T-cell (primary cell): ENCODE measurements around the gene TCERG1. TPM values are rescaled to one million over a fixed set of nuclear protein-coding genes. Genes with fewer than 3 reads are reported as not detected.
A peak's percentile ranks its signal among the peaks of the same experiment; 100 is the strongest.

Experiments
- ATAC-seq, 4 experiments: fragments of 200-7000 bp in 3 of 4; fragments of 150-1000 bp in 1 of 4; cut with Tn5 transposase; replicated peaks in 1 of 4; 1 replicate in 3 of 4; 2 replicates in 1 of 4; pipeline ENCODE4 v1.10.0; 2021; ENCODE audit warnings: moderate library complexity in 3 of 4, mild to moderate bottlenecking in 2 of 4, moderate number of reproducible peaks in 1 of 4
- CTCF ChIA-PET, 2 donors: fragments of 300-600 bp; sonication (Branson Sonifier 250); formaldehyde crosslinking; loops; one replicate each; lab custom pipeline; 2022; ENCODE audit warnings: antibody characterized with exemption in 2 of 2; lab: Charles Lee
- POLR2A ChIA-PET, 2 donors: fragments of 300-600 bp; sonication (Branson Sonifier 250); formaldehyde crosslinking; loops; one replicate each; lab custom pipeline; 2022; ENCODE audit warnings: antibody characterized with exemption in 2 of 2; lab: Charles Lee
- DNase-seq, 35 experiments: peaks; one replicate each; pipeline versions ENCODE4 v3.0.0 to v3.0.0-alpha.2; 2013 to 2023
- H3K27ac ChIP-seq: one replicate; pipeline ENCODE4 v1.5.1; 2013; ENCODE audit warnings: low read length
- H3K27me3 ChIP-seq, 2 experiments: replicated peaks in 1 of 2; 1 replicate in 1 of 2; 2 replicates in 1 of 2; pipeline versions ENCODE4 v1.6.1 to v1.7.0; 2013; ENCODE audit warnings: low read length in 1 of 2, mixed read lengths in 1 of 2; ENCODE audit not compliant: control insufficient read depth in 2 of 2, insufficient read depth in 2 of 2; ENCODE audit errors: extremely low read depth in 1 of 2
- H3K36me3 ChIP-seq, 2 donors: 1 replicate in 1 of 2; 2 replicates in 1 of 2; pipeline versions ENCODE4 v1.6.1 to v1.7.0; 2013; ENCODE audit warnings: low read length in 1 of 2; ENCODE audit not compliant: control insufficient read depth in 2 of 2, insufficient read depth in 1 of 2; ENCODE audit errors: extremely low read depth in 1 of 2
- H3K4me1 ChIP-seq, 2 experiments: 1 replicate in 1 of 2; 2 replicates in 1 of 2; pipeline versions ENCODE4 v1.6.1 to v1.7.0; 2013; ENCODE audit warnings: low read length in 2 of 2, mixed read lengths in 1 of 2; ENCODE audit not compliant: insufficient read depth in 2 of 2, control insufficient read depth in 1 of 2; ENCODE audit errors: extremely low read depth in 1 of 2
- H3K4me3 ChIP-seq, 2 donors: 1 replicate in 1 of 2; 2 replicates in 1 of 2; pipeline versions ENCODE4 v1.5.1 to v1.7.0; 2013; ENCODE audit warnings: mild to moderate bottlenecking in 2 of 2, low read length in 1 of 2, moderate library complexity in 1 of 2; ENCODE audit not compliant: control insufficient read depth in 1 of 2; ENCODE audit errors: extremely low read depth in 1 of 2
- H3K9me3 ChIP-seq: 2 replicates; pipeline ENCODE4 v1.7.0; 2013
- H3K27ac Mint-ChIP-seq, 2 donors: one replicate each; pipeline ENCODE4 v1.8.0; 2020 to 2021; ENCODE audit warnings: mild to moderate bottlenecking in 2 of 2, mixed read lengths in 2 of 2
- H3K27me3 Mint-ChIP-seq, 2 donors: one replicate each; pipeline ENCODE4 v1.8.0; 2021 to 2022; ENCODE audit warnings: mixed read lengths in 2 of 2
- H3K36me3 Mint-ChIP-seq: one replicate; pipeline ENCODE4 v1.8.0; 2021; ENCODE audit warnings: mixed read lengths
- H3K4me1 Mint-ChIP-seq, 3 donors: one replicate each; pipeline ENCODE4 v1.8.0; 2020 to 2022; ENCODE audit warnings: mixed read lengths in 3 of 3, mild to moderate bottlenecking in 1 of 3
- H3K4me3 Mint-ChIP-seq, 3 donors: one replicate each; pipeline ENCODE4 v1.8.0; 2020 to 2022; ENCODE audit warnings: mild to moderate bottlenecking in 3 of 3, mixed read lengths in 3 of 3, moderate library complexity in 3 of 3
- H3K9me3 Mint-ChIP-seq, 3 donors: one replicate each; pipeline ENCODE4 v1.8.0; 2020 to 2022; ENCODE audit warnings: mixed read lengths in 3 of 3
- WGBS: methylation state at CpG from one replicate; pipeline ENCODE4 v1.1.5; 2013; ENCODE audit warnings: missing lambda C conversion rate; ENCODE audit not compliant: insufficient coverage; 5-methylcytosine and 5-hydroxymethylcytosine counted together
- total RNA-seq, 35 experiments: library from RNA in 6 of 35; stranded (reverse) in 6 of 35; fragments of 120-200 nt in 1 of 35; gene quantifications; one replicate each; pipeline versions ENCODE4 v1.2.1 to v1.2.4 and lab custom pipeline; 2013 to 2026

The TCERG1 gene
- total RNA-seq, 5 donors from 2014 or later (not counting 1 experiment from before 2014, with no cell fraction given): 67.4 to 113 (median 75.1) TPM

DNA sequence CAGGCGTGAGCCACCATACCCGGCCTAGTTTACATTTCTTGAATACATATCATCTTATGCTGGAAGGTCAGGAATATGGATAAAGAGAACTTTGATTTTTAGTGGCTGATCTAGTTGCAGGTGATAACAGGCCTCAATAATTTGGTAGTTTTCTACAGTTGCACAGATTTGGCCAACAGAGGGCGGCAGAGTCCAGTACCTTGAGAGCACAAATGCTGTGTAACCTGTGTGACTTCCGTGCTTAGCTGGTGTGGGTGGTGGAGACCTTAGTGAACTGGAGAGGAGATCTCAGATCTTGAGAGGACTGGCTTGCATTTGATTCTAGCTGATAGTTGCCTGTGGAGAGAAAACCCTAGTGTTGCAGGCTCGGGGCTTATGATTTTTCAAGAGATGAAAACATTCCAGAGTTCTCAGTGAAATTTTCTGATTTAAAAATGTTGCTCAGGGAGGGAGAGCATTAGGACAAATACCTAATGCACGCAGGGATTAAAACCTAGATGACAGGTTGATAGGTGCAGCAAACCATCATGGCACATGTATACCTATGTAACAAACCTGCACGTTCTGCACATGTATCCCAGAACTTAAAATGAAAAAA, 86.2 kb downstream of the TCERG1 start:
- ChIA-PET POLR2A (no interaction called here), CTCF (interaction anchor here (0.6 to 2.9 kb wide), 21 partner anchors 9 to 830 kb away, joined by 3 to 45 read pairs (median 5); no protein-coding TSS in a partner anchor)
- peaks cover 4 to 8% (median 4%) of the 10 kb centered on the region in 3 donors for H3K4me1 Mint-ChIP-seq
- Histone ChIP-seq H3K36me3 (no peaks in the 10 kb centered on the region), H3K27me3 (no peaks in the 10 kb centered on the region), H3K4me1 (peaks cover 0 to 3% of the 10 kb centered on the region in 2 experiments), H3K9me3 (no peaks in the 10 kb centered on the region), H3K27ac (no peak overlapping the region), H3K4me3 (no peak overlapping the region)
- H3K27ac Mint-ChIP-seq: no peak overlapping the region
- H3K36me3 Mint-ChIP-seq: no peaks in the 10 kb centered on the region
- peak; percentile 80 to 86 (median 86) for ATAC-seq
- no peaks in the 10 kb centered on the region for H3K27me3 Mint-ChIP-seq
- H3K9me3 Mint-ChIP-seq: no peaks in the 10 kb centered on the region
- no peak overlapping the region for H3K4me3 Mint-ChIP-seq
- WGBS: 6% methylated on average over 3 of the region's 7 CpGs
- peak; percentile 42 to 83 (median 66) for DNase-seq

DNA sequence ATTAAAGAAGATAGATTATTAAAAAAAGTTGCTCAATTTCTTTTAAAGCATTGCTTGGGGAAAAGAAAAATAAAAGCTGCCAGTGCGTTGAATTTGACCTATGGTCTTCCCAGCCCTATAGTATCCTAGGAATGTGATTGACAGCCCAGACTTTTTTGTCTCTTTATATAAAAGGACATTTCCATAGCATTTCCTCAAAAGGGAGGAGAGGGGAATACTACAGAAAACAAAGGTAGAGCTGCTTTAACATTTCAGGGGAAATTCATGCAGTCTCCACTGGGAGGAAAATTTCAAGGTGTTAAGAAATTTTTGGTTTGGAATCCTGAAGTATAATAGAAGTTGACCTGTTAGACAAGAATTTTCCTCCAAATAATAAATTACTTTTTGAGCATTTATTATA, 86.7 kb downstream of the TCERG1 start:
- H3K36me3 ChIP-seq: no peaks in the 10 kb centered on the region
- no peaks in the 10 kb centered on the region for H3K9me3 ChIP-seq
- no peaks in the 10 kb centered on the region for H3K9me3 Mint-ChIP-seq
- H3K4me3 ChIP-seq: no peak overlapping the region
- DNase-seq: no peak
- H3K27me3 Mint-ChIP-seq: no peaks in the 10 kb centered on the region
- no peak overlapping the region for H3K27ac Mint-ChIP-seq
- H3K4me3 Mint-ChIP-seq: no peak overlapping the region
- WGBS: no CpG with 5 or more reads among the region's 1 CpG
- ChIA-PET CTCF (interaction anchor here (0.6 to 2.9 kb wide), 20 partner anchors 8 to 830 kb away, joined by 3 to 45 read pairs (median 6); no protein-coding TSS in a partner anchor), POLR2A (no interaction called here)
- no peaks in the 10 kb centered on the region for H3K27me3 ChIP-seq
- peaks cover 4 to 8% (median 4%) of the 10 kb centered on the region in 3 donors for H3K4me1 Mint-ChIP-seq
- no peaks in the 10 kb centered on the region for H3K36me3 Mint-ChIP-seq
- ATAC-seq: no peak
- no peak overlapping the region for H3K27ac ChIP-seq
- H3K4me1 ChIP-seq: peaks cover 0 to 3% of the 10 kb centered on the region in 2 experiments

DNA sequence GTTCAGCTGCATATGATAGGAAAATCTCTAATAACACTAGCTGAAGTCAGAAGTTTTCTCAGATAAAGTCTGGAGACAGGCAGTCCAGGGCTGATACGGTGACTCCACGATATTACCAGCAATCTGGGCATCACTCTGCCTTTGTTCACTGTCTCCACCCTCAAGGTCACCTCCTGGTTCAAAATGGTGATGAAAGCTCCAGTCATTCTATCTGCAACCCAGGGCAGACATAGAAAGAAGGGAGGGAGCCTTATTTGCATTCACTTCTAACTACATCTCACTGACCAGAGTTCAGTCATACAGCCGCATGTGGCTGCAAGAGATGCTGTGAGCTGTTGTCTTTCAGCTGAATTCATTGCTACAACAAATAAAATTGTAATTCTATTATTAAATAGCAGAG, 91.3 kb downstream of the TCERG1 start:
- H3K36me3 ChIP-seq: no peaks in the 10 kb centered on the region
- Mint-ChIP-seq H3K9me3 (no peaks in the 10 kb centered on the region), H3K27me3 (peaks cover 1 to 3% of the 10 kb centered on the region in 2 donors), H3K4me1 (peaks cover under 1 to 8% (median 2%) of the 10 kb centered on the region in 3 donors), H3K27ac (no peak overlapping the region), H3K36me3 (no peaks in the 10 kb centered on the region), H3K4me3 (no peak overlapping the region)
- CTCF ChIA-PET: interaction anchor here (0.6 to 1.8 kb wide), 9 partner anchors 10 to 1990 kb away, joined by 3 to 13 read pairs (median 4); no protein-coding TSS in a partner anchor
- DNase-seq (no peak), ATAC-seq (no peak)
- H3K4me3 ChIP-seq: no peak overlapping the region
- H3K27me3 ChIP-seq: peaks cover 0 to 6% of the 10 kb centered on the region in 2 experiments
- peaks cover 0 to under 1% of the 10 kb centered on the region in 2 experiments for H3K4me1 ChIP-seq
- H3K9me3 ChIP-seq: no peaks in the 10 kb centered on the region
- 100% methylated on average over 2 of the region's 3 CpGs for WGBS
- POLR2A ChIA-PET: no interaction called here
- H3K27ac ChIP-seq: no peak overlapping the region

DNA sequence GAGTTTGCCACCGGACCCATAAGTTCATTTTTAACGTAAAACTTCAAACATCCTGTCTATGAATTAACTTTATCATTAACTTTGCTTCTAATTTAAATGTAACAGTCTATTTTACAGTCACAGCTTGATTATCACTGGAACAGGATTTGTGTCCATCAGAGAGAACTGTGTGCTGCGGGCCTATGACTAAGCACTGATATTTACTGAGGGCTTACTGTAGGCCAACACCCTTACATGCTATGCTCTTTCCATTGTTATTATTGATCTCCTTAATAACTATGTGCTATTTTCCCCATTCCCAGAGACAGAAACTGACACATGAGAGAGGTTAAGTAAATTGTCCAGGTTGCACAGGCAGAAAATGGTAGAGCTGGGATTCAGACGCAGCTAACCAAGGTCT, 92.8 kb downstream of the TCERG1 start:
- H3K27me3 Mint-ChIP-seq: peaks cover 1 to 3% of the 10 kb centered on the region in 2 donors
- Histone ChIP-seq H3K4me3 (no peak overlapping the region), H3K27ac (no peak overlapping the region), H3K27me3 (peaks cover 0 to 6% of the 10 kb centered on the region in 2 experiments), H3K36me3 (no peaks in the 10 kb centered on the region), H3K4me1 (no peaks in the 10 kb centered on the region), H3K9me3 (no peaks in the 10 kb centered on the region)
- ATAC-seq (no peak), DNase-seq (no peak)
- no peaks in the 10 kb centered on the region for H3K36me3 Mint-ChIP-seq
- no peaks in the 10 kb centered on the region for H3K9me3 Mint-ChIP-seq
- H3K27ac Mint-ChIP-seq: no peak overlapping the region
- no peak overlapping the region for H3K4me3 Mint-ChIP-seq
- CTCF ChIA-PET: interaction anchor here (0.6 to 3.8 kb wide), 4 partner anchors 25 to 649 kb away, joined by 3 to 37 read pairs (median 4); no protein-coding TSS in a partner anchor
- POLR2A ChIA-PET: interaction anchor here in 1 of 2 donors (0.6 kb wide), 1 partner anchor 321 kb away, joined by 5 read pairs; no protein-coding TSS in a partner anchor
- peaks cover 0 to 6% (median 0%) of the 10 kb centered on the region in 3 donors for H3K4me1 Mint-ChIP-seq
- 80% methylated on average over 1 of the region's 4 CpGs for WGBS

DNA sequence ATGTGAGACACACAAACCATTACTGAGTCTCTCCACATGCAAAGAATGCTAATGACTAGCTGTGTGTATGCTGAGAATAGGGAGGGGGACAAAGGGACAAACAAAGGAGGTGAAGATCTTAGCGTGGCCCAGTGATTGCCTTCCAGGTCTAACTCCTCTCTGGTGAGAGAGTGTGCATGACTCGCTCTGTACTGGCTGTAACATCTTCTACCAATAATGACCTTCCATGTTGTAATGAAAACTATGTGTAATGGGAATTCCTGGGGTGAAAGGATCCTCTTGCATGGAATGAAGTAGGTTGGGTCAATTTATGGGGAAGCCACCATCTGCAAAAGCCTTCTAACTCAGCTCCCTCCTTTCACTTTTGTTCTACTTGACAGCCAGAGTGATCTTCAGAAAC, 93.3 kb downstream of the TCERG1 start:
- no peaks in the 10 kb centered on the region for H3K36me3 ChIP-seq
- H3K27ac Mint-ChIP-seq: no peak overlapping the region
- ATAC-seq (no peak), DNase-seq (no peak)
- H3K4me1 Mint-ChIP-seq: peaks cover 0 to 6% (median 0%) of the 10 kb centered on the region in 3 donors
- peaks cover 0 to 6% of the 10 kb centered on the region in 2 experiments for H3K27me3 ChIP-seq
- no peaks in the 10 kb centered on the region for H3K9me3 ChIP-seq
- no peaks in the 10 kb centered on the region for H3K9me3 Mint-ChIP-seq
- H3K36me3 Mint-ChIP-seq: no peaks in the 10 kb centered on the region
- WGBS: no CpG with 5 or more reads among the region's 2 CpGs
- CTCF ChIA-PET: interaction anchor here (0.7 to 3.8 kb wide), 3 partner anchors 426 to 1858 kb away, joined by 3 to 37 read pairs (median 3); no protein-coding TSS in a partner anchor
- no peak overlapping the region for H3K4me3 Mint-ChIP-seq
- no peaks in the 10 kb centered on the region for H3K4me1 ChIP-seq
- H3K4me3 ChIP-seq: no peak overlapping the region
- POLR2A ChIA-PET: no interaction called here
- peaks cover 1 to 3% of the 10 kb centered on the region in 2 donors for H3K27me3 Mint-ChIP-seq
- H3K27ac ChIP-seq: no peak overlapping the region

DNA sequence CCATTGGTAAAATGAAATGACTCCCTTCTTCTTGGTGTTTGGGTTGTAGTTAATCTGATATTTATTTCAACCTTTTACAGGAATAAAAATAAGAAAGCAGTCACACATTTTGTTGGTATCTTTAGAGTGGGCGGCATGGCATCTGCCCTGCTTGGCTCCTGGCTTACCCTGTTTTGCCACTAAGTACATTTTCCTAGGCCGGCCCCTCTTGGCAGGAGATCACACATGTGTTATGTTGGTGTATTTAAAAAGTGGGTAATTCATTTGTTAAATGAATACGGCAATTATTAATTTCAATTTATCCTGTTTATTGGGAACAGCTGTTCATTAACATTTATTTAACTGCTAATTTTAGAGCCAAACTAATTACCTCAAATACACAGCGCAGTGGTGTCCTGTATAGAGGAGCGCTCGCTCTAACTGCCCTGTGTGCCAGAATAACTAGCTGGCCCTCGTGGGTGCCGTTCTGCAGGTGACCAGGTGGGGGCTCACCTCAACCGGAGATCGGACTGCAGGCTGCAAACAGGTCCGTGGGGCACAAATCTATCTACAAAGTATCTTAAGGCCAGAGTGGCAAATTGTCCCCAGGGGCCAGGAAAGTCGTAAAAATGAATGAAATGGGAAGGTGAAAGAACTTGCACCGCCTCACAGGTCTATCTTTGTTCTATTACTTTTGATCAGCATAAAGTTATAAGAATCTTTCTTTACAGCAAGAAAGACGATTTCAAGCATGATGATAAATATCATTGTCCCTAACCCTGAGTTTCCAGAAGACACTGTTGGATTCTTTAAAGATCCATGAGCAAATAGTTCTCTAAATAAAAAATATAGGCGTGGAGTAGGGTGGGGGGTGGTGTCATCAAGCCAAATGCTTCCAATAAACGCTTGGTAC, 95.1 kb downstream of the TCERG1 start:
- Mint-ChIP-seq H3K9me3 (no peaks in the 10 kb centered on the region), H3K36me3 (no peaks in the 10 kb centered on the region), H3K4me3 (no peak overlapping the region), H3K27ac (no peak overlapping the region), H3K4me1 (peaks cover 0 to 6% (median 0%) of the 10 kb centered on the region in 3 donors), H3K27me3 (peaks cover 1 to 3% of the 10 kb centered on the region in 2 donors)
- ChIA-PET POLR2A (interaction anchor here in 1 of 2 donors (0.6 kb wide), 1 partner anchor 59 kb away, joined by 5 read pairs; no protein-coding TSS in a partner anchor), CTCF (interaction anchor here (0.6 to 3.8 kb wide), 16 partner anchors 8 to 647 kb away, joined by 3 to 53 read pairs (median 4); no protein-coding TSS in a partner anchor)
- Histone ChIP-seq H3K27me3 (peaks cover 0 to 6% of the 10 kb centered on the region in 2 experiments), H3K4me3 (no peak overlapping the region), H3K36me3 (no peaks in the 10 kb centered on the region), H3K4me1 (no peaks in the 10 kb centered on the region), H3K9me3 (no peaks in the 10 kb centered on the region), H3K27ac (no peak overlapping the region)
- WGBS: 26% methylated on average over 9 of the region's 16 CpGs
- ATAC-seq: peak; percentile 66 to 87 (median 75)
- DNase-seq: peak; percentile 16 to 73 (median 58)
